Measurements from ENCODE around the gene SNX12. TPM values are rescaled to one million over a fixed set of nuclear protein-coding genes. Genes with fewer than 3 reads are reported as not detected.
A peak's percentile ranks its signal among the peaks of the same experiment; 100 is the strongest.

SNX12 gene
- total RNA-seq, 4 donors from 2014 or later: 45.0 to 65.7 (median 51.7) TPM

GRCh38 chrX:71081330-71082123 lies 13.4 kb upstream of the SNX12 start:
- DNase-seq: no peak
- Histone ChIP-seq H3K27me3 (no peaks in the 10 kb centered on the region), H3K27ac (no peak overlapping the region), H3K4me1 (no peaks in the 10 kb centered on the region), H3K4me3 (replicated peaks in 1 of 3) (no peak overlapping the region), H3K9me3 (no peaks in the 10 kb centered on the region), H3K36me3 (no peaks in the 10 kb centered on the region)
- TF ChIP-seq, protein P1, sequence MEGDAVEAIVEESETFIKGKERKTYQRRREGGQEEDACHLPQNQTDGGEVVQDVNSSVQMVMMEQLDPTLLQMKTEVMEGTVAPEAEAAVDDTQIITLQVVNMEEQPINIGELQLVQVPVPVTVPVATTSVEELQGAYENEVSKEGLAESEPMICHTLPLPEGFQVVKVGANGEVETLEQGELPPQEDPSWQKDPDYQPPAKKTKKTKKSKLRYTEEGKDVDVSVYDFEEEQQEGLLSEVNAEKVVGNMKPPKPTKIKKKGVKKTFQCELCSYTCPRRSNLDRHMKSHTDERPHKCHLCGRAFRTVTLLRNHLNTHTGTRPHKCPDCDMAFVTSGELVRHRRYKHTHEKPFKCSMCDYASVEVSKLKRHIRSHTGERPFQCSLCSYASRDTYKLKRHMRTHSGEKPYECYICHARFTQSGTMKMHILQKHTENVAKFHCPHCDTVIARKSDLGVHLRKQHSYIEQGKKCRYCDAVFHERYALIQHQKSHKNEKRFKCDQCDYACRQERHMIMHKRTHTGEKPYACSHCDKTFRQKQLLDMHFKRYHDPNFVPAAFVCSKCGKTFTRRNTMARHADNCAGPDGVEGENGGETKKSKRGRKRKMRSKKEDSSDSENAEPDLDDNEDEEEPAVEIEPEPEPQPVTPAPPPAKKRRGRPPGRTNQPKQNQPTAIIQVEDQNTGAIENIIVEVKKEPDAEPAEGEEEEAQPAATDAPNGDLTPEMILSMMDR (IDR thresholded peaks at IDR 0.05): no peak
- no peak for TF ChIP-seq POLR2A (IDR thresholded peaks at IDR 0.05)
- intact Hi-C loops (cut with DNase I): no loop called here
- WGBS, 2 donors: 52 to 60% methylated on average over 3 of the region's 3 CpGs

DNA sequence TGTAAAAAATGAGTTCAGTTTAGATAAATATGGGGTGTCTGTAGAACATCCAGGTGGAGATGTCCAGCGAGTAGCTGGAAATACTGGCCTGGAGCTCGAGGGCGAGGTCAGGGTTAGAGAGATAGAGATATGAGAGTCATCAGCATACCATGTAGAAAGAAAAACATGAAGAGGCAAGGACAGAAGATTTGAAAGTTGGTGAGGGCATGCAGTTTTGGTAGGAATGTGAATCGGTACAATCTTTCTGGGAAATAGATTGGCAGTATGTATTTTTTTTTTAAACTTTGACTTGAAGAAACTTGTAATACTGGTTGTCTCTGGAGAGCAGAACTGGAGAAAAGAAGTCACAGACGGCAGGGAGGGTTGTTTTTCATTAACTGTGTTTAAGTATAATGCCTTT lies 2.4 kb upstream of the SNX12 start:
- TF ChIP-seq, protein P1 (IDR thresholded peaks at IDR 0.05): no peak
- no peak for TF ChIP-seq POLR2A (IDR thresholded peaks at IDR 0.05)
- no peak overlapping the region for H3K27ac ChIP-seq
- intact Hi-C loops (cut with DNase I): no loop called here

GRCh38 chrX:71067712-71068043 lies 456 bp downstream of the SNX12 start:
- TF ChIP-seq, protein P1 (IDR thresholded peaks at IDR 0.05): no peak
- no peak for TF ChIP-seq POLR2A (IDR thresholded peaks at IDR 0.05)
- intact Hi-C loops (cut with DNase I): no loop called here
- H3K4me1 ChIP-seq: peaks cover 0 to 4% of the 10 kb centered on the region in 2 donors
- DNase-seq: peak in 1 of 2 donors; percentile 2
- H3K27me3 ChIP-seq: no peaks in the 10 kb centered on the region
- WGBS, 2 donors: 0 to 1% methylated on average over 9 to 10 of the region's 10 CpGs
- H3K27ac ChIP-seq: peak overlapping the region; percentile 62 to 83 (median 77)
- H3K36me3 ChIP-seq: no peaks in the 10 kb centered on the region
- no peaks in the 10 kb centered on the region for H3K9me3 ChIP-seq
- H3K4me3 ChIP-seq (replicated peaks in 1 of 3): peak overlapping the region in 2 of 3 donors; percentile 39 to 62

More for the DNA sequence above, 2.4 kb upstream of the SNX12 start:
- no peak for DNase-seq
- Histone ChIP-seq H3K4me1 (peaks cover 0 to 4% of the 10 kb centered on the region in 2 donors), H3K9me3 (no peaks in the 10 kb centered on the region), H3K27me3 (no peaks in the 10 kb centered on the region), H3K4me3 (replicated peaks in 1 of 3) (no peak overlapping the region), H3K36me3 (no peaks in the 10 kb centered on the region)
- 78 to 79% methylated on average over 5 of the region's 5 CpGs for WGBS, 2 donors

- Histone ChIP-seq H3K27ac (peak overlapping the region in 1 of 3 donors; percentile 77), H3K27me3 (no peaks in the 10 kb centered on the region), H3K36me3 (no peaks in the 10 kb centered on the region), H3K4me3 (replicated peaks in 1 of 3) (peak overlapping the region in 1 of 3 donors; percentile 39), H3K4me1 (peaks cover 0 to 4% of the 10 kb centered on the region in 2 donors), H3K9me3 (no peaks in the 10 kb centered on the region)
- WGBS, 2 donors: 27 to 30% methylated on average over 2 of the region's 2 CpGs
- DNase-seq: no peak
- TF ChIP-seq POLR2A (IDR thresholded peaks at IDR 0.05): no peak
- TF ChIP-seq, protein P1 (IDR thresholded peaks at IDR 0.05): no peak
- intact Hi-C loops (cut with DNase I): no loop called here
Observed at GRCh38 chrX:71067089-71067488, 1.0 kb downstream of the SNX12 start.

DNA sequence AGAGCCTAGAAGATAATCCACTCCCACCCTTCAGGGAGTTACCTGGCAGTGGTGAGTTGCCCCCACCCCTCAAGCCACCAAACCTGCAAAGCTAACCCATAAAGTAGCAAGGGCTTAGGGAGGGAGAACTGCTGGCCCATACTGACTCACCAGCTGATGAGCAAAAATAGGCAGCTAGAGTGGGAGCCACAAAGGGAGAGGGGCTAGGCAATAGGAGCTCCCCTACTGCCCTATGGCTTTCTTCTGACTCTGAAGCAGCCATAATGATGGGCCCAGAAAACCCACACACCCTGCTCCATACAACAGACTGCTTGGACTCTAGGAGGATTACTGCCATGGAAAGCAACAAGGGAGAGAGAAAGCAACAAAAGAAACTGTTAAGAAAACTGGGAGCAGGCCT lies 8.0 kb downstream of the SNX12 start:
- no peak for DNase-seq
- no peaks in the 10 kb centered on the region for H3K9me3 ChIP-seq
- peaks cover 11 to 18% of the 10 kb centered on the region in 2 donors for H3K36me3 ChIP-seq
- intact Hi-C loops (cut with DNase I): no loop called here
- H3K4me1 ChIP-seq: no peaks in the 10 kb centered on the region
- TF ChIP-seq, protein P1 (IDR thresholded peaks at IDR 0.05): no peak
- no peak for TF ChIP-seq POLR2A (IDR thresholded peaks at IDR 0.05)
- H3K27ac ChIP-seq: no peak overlapping the region
- H3K4me3 ChIP-seq (replicated peaks in 1 of 3): no peak overlapping the region
- no peaks in the 10 kb centered on the region for H3K27me3 ChIP-seq

Data from thyroid gland (tissue), 4 donors.